Measurements from ENCODE around the gene HMX3. TPM values are rescaled to one million over a fixed set of nuclear protein-coding genes. Genes with fewer than 3 reads are reported as not detected.

The HMX3 gene
- total RNA-seq, 2 donors from 2014 or later, result 0.21 TPM; not detected in 1

DNA sequence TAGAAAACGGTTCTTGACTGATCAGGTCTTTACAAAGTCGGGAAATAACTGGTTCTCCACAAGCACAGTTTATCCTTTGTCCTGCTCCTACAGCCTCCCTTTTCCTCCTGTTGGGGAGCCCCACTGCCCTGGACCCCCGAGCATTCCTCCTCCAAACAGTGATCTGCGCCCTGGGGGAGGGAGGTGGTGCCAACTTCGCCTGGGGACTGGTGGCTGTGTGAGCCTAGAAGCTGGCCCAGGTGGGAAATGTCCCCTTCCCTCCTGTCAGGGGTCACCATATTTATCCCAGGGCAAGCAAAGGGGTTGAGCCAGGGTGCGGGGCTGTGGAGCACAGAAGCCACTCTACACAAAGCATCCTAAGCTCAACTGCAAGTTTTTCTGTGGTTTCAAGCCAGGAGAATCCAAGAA lies 5.2 kb downstream of the HMX3 start:
- H3K4me3 Mint-ChIP-seq, result peak overlapping the region; percentile 41
- peaks cover 19% of the 10 kb centered on the region for H3K36me3 Mint-ChIP-seq (ENCODE audit: low read depth)
- H3K27me3 Mint-ChIP-seq, result peaks cover 68% of the 10 kb centered on the region
- H3K4me1 Mint-ChIP-seq, result peaks cover 11% of the 10 kb centered on the region
- no peaks in the 10 kb centered on the region for H3K9me3 Mint-ChIP-seq
- no peak for ATAC-seq (replicated peaks)
- no peak overlapping the region for H3K27ac Mint-ChIP-seq

- Mint-ChIP-seq H3K36me3 (ENCODE audit: low read depth) (peaks cover 15% of the 10 kb centered on the region), H3K4me1 (peaks cover 11% of the 10 kb centered on the region), H3K27ac (no peak overlapping the region), H3K9me3 (no peaks in the 10 kb centered on the region), H3K27me3 (peaks cover 70% of the 10 kb centered on the region), H3K4me3 (no peak overlapping the region)
- no peak for ATAC-seq (replicated peaks)
Observed at GRCh38 chr10:123141791-123142700, 6.3 kb downstream of the HMX3 start.

GRCh38 chr10:123142701-123143161 lies 7.0 kb downstream of the HMX3 start:
- H3K36me3 Mint-ChIP-seq (ENCODE audit: low read depth), result peaks cover 13% of the 10 kb centered on the region
- no peak overlapping the region for H3K27ac Mint-ChIP-seq
- H3K4me3 Mint-ChIP-seq, result peak overlapping the region; percentile 37
- ATAC-seq (replicated peaks), result no peak
- H3K9me3 Mint-ChIP-seq, result no peaks in the 10 kb centered on the region
- H3K27me3 Mint-ChIP-seq, result peaks cover 73% of the 10 kb centered on the region
- peaks cover 11% of the 10 kb centered on the region for H3K4me1 Mint-ChIP-seq

GRCh38 chr10:123143162-123143824 lies 7.5 kb downstream of the HMX3 start:
- Mint-ChIP-seq H3K4me3 (peak overlapping the region; percentile 37), H3K4me1 (peaks cover 11% of the 10 kb centered on the region), H3K27me3 (peaks cover 71% of the 10 kb centered on the region), H3K9me3 (no peaks in the 10 kb centered on the region), H3K36me3 (ENCODE audit: low read depth) (peaks cover 11% of the 10 kb centered on the region), H3K27ac (no peak overlapping the region)
- no peak for ATAC-seq (replicated peaks)

- Mint-ChIP-seq H3K27ac (no peak overlapping the region), H3K4me1 (peaks cover 12% of the 10 kb centered on the region), H3K9me3 (no peaks in the 10 kb centered on the region), H3K4me3 (peak overlapping the region; percentile 37), H3K27me3 (peaks cover 67% of the 10 kb centered on the region), H3K36me3 (ENCODE audit: low read depth) (peaks cover 8% of the 10 kb centered on the region)
- no peak for ATAC-seq (replicated peaks)
Observed at GRCh38 chr10:123143825-123144168, 8.0 kb downstream of the HMX3 start.

- Mint-ChIP-seq H3K4me1 (peaks cover 16% of the 10 kb centered on the region), H3K27ac (no peak overlapping the region), H3K9me3 (no peaks in the 10 kb centered on the region), H3K27me3 (peaks cover 61% of the 10 kb centered on the region), H3K36me3 (ENCODE audit: low read depth) (peaks cover 6% of the 10 kb centered on the region), H3K4me3 (peak overlapping the region; percentile 32)
- peak; percentile 37 for ATAC-seq (replicated peaks)
Observed at GRCh38 chr10:123144697-123145541, 9.1 kb downstream of the HMX3 start.

GRCh38 chr10:123145542-123146012 lies 9.8 kb downstream of the HMX3 start:
- ATAC-seq (replicated peaks), result no peak
- no peaks in the 10 kb centered on the region for H3K9me3 Mint-ChIP-seq
- peak overlapping the region; percentile 32 for H3K4me3 Mint-ChIP-seq
- H3K4me1 Mint-ChIP-seq, result peaks cover 16% of the 10 kb centered on the region
- H3K27ac Mint-ChIP-seq, result no peak overlapping the region
- H3K36me3 Mint-ChIP-seq (ENCODE audit: low read depth), result peaks cover 6% of the 10 kb centered on the region
- H3K27me3 Mint-ChIP-seq, result peaks cover 60% of the 10 kb centered on the region

- Mint-ChIP-seq H3K4me3 (peak overlapping the region; percentile 66), H3K4me1 (peaks cover 16% of the 10 kb centered on the region), H3K27ac (no peak overlapping the region), H3K36me3 (ENCODE audit: low read depth) (peaks cover 6% of the 10 kb centered on the region), H3K27me3 (peaks cover 56% of the 10 kb centered on the region), H3K9me3 (no peaks in the 10 kb centered on the region)
- ATAC-seq (replicated peaks), result no peak
Observed at GRCh38 chr10:123146013-123146893, 10.5 kb downstream of the HMX3 start.

- Mint-ChIP-seq H3K27me3 (peaks cover 49% of the 10 kb centered on the region), H3K4me3 (peak overlapping the region; percentile 66), H3K36me3 (ENCODE audit: low read depth) (peaks cover 6% of the 10 kb centered on the region), H3K9me3 (no peaks in the 10 kb centered on the region), H3K4me1 (peaks cover 16% of the 10 kb centered on the region), H3K27ac (no peak overlapping the region)
- ATAC-seq (replicated peaks), result no peak
Observed at GRCh38 chr10:123146894-123147634, 11.3 kb downstream of the HMX3 start.

GRCh38 chr10:123147635-123148413 lies 12.1 kb downstream of the HMX3 start, which contains the start of gene HMX2:
HMX2 (plus strand) TSS chr10:123148136; CDS start chr10:123148379, 243 bp downstream.
- H3K4me1 Mint-ChIP-seq, result peaks cover 16% of the 10 kb centered on the region
- H3K9me3 Mint-ChIP-seq, result no peaks in the 10 kb centered on the region
- peaks cover 6% of the 10 kb centered on the region for H3K36me3 Mint-ChIP-seq (ENCODE audit: low read depth)
- peaks cover 49% of the 10 kb centered on the region for H3K27me3 Mint-ChIP-seq
- ATAC-seq (replicated peaks), result peak; percentile 31
- no peak within 1 kb of the TSS for H3K27ac Mint-ChIP-seq
- H3K4me3 Mint-ChIP-seq, result peak within 1 kb of the TSS; percentile 68

DNA sequence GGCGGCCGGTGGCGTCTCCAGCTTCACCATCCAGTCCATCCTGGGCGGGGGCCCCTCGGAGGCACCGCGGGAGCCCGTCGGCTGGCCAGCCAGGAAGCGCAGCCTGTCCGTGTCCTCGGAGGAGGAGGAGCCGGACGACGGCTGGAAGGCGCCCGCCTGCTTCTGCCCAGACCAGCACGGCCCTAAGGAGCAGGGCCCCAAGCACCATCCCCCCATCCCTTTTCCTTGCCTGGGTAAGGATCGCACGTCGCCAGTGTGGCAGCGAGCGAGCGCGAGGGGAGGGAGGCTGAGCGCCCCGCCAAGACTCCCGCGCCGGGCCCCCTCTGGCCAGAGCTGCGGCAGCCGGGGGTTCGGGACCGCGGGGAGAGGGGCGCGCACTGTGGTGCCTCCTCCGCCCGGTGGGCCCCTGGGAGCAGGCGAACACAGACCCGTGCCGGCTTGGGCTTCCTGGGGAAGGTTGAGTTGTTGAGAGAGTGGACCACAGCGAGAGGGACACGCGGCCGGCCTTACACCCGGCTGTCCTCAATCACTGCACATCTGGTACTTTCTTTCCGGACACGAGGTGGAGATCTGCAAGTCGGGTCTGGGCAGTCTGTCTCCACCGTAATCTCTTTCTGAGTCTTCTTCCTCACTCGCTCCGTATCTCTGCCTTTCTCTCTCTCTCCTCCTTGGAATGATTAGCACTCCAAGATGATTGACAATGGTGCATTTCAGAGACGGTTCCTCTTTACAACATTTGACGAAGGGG lies 12.8 kb downstream of the HMX3 start:
- ATAC-seq (replicated peaks), result no peak
- Mint-ChIP-seq H3K4me1 (peaks cover 18% of the 10 kb centered on the region), H3K9me3 (no peaks in the 10 kb centered on the region), H3K27me3 (peaks cover 43% of the 10 kb centered on the region), H3K4me3 (peak overlapping the region; percentile 68), H3K27ac (no peak overlapping the region), H3K36me3 (ENCODE audit: low read depth) (peaks cover 6% of the 10 kb centered on the region)

DNA sequence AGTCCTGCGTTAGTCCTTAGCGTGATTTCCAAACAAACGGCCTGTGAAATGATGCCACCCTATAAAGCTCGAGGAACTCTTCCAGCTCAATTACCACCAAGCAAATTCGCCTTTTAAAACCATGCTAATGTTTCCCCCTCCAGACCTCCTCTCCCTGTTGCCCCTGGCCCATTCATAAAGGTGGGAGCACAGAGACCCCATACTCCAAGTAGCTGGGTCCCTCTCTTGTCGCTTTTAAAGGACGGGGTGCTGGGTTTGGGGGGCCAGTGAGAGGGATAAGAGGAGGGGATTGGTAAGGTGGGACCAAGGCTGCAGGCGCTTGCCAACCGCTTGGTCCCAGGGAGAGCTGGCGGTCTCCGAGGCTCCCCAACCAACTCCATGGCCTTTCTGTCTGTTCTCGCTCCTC lies 13.4 kb downstream of the HMX3 start:
- no peak for ATAC-seq (replicated peaks)
- Mint-ChIP-seq H3K4me3 (peak overlapping the region; percentile 68), H3K27ac (no peak overlapping the region), H3K27me3 (peaks cover 37% of the 10 kb centered on the region), H3K9me3 (no peaks in the 10 kb centered on the region), H3K36me3 (ENCODE audit: low read depth) (peaks cover 10% of the 10 kb centered on the region), H3K4me1 (peaks cover 21% of the 10 kb centered on the region)

All from activated T-helper 17 cell treated with anti-CD3 and anti-CD28 coated beads, Interleukin-2, amount 50 U/mL, for 72 hours (primary cell).